Body of pancreas (tissue), 4 donors: ENCODE results near the gene POMC.

Experiments used
- POLR2A ChIP-seq, 3 donors: fragments of 450-650 bp; IDR thresholded peaks; one replicate each; pipeline ENCODE4 v1.6.1; 2016; ENCODE audit warnings: antibody characterized with exemption in 3 of 3, mild to moderate bottlenecking in 2 of 3
- TF ChIP-seq, protein P1 (sequence below), 7 experiments: fragments of 450-650 bp in 4 of 7; fragments of 200-600 bp in 3 of 7; sonication (generic) in 3 of 7; IDR thresholded peaks; one replicate each; pipeline ENCODE4 v1.5.1; 2016 to 2019; ENCODE audit warnings: antibody characterized with exemption in 7 of 7

DNA sequence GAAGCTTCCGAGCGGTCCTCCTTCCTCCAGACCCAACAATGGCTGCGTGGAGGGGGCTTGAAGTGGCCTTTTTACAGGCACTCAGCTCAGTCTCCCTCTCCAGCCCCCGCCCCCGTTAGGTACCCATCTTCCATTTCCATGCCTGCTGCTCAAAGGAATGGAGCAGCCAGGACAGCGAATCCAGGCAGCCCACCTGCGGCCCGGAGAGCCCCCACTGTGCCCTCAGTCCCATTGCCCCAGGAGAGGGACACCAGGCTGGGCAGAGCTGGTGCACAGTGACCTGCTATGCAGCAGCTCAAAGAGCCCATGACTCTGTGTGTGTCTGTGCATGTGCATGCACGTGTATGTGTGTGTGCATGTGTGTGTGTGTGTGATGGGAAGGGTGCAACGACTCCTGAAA is 10.6 kb upstream of the POMC start:
- no peak for TF ChIP-seq POLR2A (IDR thresholded peaks at IDR 0.05)
- TF ChIP-seq, protein P1, sequence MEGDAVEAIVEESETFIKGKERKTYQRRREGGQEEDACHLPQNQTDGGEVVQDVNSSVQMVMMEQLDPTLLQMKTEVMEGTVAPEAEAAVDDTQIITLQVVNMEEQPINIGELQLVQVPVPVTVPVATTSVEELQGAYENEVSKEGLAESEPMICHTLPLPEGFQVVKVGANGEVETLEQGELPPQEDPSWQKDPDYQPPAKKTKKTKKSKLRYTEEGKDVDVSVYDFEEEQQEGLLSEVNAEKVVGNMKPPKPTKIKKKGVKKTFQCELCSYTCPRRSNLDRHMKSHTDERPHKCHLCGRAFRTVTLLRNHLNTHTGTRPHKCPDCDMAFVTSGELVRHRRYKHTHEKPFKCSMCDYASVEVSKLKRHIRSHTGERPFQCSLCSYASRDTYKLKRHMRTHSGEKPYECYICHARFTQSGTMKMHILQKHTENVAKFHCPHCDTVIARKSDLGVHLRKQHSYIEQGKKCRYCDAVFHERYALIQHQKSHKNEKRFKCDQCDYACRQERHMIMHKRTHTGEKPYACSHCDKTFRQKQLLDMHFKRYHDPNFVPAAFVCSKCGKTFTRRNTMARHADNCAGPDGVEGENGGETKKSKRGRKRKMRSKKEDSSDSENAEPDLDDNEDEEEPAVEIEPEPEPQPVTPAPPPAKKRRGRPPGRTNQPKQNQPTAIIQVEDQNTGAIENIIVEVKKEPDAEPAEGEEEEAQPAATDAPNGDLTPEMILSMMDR (IDR thresholded peaks at IDR 0.05) = no peak
